TTC549 (cell line): ENCODE results near the gene GSDMA.
"Not testable (repeated sequence)": the region's sequence is repeated elsewhere in the genome, so short reads cannot be mapped to it uniquely, and the experiment has no call there.

ENCODE experiments used
- FAIRE-seq: peaks from 2 replicates; lab custom pipeline; 2012; peaks lifted over from hg19 to GRCh38; lab: Jason Lieb, UNC

The GSDMA gene

DNA sequence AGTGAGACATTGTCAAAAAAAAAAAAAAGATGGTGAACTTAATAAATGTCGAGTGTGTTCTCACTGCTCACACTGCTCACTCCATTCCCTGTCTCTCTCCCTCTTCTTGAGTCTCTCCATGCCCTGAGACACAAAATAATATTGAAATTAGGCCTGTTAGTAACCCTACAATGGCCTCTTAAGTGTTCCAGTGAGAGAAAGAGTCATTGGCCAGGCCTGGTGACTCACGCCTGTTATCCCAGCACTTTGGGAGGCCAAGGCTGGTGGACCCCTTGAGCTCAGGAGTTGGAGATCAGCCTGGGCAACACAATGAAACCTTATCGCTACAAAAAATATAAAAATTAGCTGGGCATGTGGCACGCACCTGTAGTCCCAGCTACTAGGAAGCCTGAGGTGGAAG lies 36.3 kb downstream of the GSDMA start:
- no peak for FAIRE-seq

DNA sequence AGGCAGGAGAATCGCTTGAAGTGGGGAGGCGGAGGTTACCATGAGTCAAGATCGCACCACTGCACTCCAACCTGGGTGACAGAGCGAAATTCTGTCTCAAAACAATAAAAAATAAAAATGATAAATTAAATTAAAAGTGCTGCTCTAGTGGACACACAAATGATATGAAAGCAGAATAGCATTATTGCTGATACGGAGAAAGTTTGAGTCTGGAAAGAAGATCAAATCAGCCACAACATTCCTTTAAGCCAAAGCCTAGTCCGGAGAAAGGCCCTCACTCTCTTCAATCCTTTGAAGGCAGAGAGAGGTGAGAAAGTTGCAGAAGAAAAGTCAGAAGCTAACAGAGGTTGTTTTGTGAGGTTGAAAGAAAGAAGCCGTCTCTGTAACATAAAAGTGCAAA lies 37.4 kb downstream of the GSDMA start:
- FAIRE-seq: no peak

DNA sequence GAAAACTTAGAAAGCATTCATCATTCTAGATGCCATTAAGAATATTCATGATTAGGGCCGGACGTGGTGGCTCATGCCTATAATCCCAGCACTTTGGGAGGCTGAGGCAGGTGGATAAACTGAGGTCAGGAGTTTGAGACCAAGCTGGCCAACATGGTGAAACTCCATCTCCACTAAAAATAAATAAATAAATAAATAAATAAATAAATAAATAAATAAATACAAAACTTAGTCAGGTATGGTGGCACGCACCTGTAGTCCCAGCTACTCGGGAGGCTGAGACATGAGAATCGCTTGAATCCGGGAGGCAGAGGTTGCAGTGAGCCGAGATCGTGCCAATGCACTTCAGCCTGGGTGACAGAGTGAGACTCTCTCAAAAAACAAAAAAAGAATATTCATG lies 38.5 kb downstream of the GSDMA start:
- FAIRE-seq: not testable (repeated sequence)

DNA sequence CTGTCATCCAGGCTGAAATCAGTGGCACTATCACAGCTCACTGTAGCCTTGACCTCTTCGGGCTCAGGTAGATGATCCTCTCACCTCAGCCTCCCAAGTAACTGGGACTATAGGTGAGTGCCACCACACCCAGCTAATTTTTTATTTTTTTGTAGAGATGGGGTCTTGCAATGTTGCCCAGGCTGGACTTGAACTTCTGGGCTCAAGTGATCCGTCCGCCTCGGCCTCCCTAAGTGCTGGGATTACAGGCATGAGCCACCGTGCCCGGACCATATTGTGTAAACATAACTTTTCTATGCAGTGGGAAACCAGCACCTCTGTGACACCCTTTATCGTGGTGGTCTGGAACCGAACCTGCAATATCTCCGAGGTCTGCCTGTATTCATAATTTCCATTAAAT lies 41.3 kb downstream of the GSDMA start:
- FAIRE-seq: no peak

DNA sequence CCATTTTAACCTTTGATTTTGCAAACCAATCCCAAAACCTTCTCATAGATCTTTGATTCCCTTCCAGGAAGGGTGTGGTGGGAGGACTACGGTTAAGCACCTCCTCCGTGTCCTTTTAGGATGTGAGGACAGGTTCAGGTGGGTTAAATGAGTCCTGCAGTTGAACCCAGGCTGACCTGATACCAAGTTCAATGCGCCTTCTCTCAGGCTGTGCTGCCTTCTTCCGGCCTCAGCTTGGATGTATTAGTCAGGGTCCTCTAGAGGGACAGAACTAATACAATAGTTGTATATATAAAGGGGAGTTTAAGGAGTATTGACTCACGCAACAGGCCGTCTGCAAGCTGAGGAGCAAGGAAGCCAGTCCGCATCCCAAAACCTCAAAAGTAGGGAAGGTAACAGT lies 41.9 kb downstream of the GSDMA start:
- no peak for FAIRE-seq

DNA sequence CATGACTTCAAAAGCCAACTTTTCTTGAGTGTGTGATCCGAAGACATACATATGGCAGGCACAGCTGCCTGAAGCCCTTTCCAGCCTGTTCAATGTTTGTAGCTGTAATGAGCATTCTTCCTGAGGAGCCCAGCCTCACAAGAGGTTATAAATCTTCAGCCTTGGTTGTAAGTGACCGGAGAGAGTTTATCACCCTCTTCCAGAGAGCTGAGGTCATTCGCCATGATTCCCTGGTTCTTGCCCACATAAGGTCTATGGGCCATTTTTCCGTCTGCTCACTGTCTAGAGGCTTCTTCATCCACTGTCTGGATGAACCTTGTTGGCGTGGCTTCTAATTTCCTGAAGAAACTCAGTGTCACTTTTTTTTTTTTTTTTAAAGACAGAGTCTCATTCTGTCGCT lies 42.7 kb downstream of the GSDMA start:
- FAIRE-seq: no peak

DNA sequence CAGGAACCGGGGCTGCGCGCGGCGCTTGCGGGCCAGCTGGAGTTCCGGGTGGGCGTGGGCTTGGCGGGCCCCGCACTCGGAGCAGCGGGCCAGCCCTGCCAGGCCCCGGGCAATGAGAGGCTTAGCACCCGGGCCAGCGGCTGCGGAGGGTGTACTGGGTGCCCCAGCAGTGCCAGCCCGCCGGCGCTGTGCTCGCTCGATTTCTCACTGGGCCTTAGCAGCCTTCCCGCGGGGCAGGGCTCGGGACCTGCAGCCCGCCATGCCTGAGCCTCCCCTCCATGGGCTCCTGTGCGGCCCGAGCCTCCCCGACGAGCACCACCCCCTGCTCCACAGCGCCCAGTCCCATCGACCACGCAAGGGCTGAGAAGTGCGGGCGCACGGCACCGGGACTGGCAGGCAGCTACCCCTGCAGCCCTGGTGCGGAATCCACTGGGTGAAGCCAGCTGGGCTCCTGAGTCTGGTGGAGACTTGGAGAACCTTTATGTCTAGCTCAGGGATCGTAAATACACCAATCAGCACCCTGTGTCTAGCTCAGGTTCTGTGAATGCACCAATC lies 48.2 kb downstream of the GSDMA start:
- FAIRE-seq: not testable (repeated sequence)

DNA sequence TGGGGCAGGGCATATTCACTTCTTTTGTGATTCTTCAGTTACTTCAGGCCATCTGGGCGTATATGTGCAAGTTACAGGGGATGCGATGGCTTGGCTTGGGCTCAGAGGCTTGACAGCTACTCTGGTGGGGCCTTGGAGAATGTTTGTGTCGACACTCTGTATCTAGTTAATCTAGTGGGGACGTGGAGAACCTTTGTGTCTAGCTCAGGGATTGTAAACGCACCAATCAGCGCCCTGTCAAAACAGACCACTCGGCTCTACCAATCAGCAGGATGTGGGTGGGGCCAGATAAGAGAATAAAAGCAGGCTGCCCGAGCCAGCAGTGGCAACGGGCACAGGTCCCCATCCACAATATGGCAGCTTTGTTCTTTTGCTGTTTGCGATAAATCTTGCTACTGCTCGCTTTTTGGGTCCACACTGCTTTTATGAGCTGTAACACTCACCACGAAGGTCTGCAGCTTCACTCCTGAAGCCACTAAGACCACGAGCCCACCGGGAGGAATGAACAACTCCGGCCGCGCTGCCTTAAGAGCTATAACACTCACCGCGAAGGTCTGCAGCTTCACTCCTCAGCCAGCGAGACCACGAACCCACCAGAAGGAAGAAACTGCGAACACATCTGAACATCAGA lies 49.3 kb downstream of the GSDMA start:
- FAIRE-seq: not testable (repeated sequence)

DNA sequence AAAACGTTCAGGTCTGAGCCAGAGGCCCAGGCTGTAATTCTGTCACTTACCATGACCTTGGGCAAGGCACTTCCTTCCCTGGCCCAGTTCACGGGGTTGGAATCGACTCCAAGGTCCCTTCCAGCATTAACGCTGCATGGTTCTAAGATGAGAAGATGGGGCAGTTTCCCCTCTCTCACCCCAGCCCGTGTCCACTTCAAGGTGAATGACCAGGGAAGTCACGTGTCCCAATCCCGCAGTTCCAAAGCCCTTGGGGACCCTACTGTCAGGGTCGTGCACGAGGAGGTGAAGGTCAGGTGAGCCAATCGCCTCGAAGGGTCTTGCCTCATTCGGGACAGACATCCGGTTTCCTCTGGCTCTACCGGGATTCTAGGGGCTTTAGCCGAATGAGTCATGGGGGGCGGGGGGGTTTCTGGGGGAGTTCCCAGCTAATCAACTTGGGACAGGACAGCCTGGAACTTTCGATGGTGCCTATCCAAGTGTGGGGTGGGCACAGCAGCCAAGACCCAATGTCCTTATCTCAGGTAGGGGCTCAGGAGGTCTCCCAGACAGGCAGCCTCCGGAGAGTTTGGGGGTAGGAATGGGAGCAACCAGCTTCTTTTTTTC lies 51.7 kb downstream of the GSDMA start:
- FAIRE-seq: no peak

DNA sequence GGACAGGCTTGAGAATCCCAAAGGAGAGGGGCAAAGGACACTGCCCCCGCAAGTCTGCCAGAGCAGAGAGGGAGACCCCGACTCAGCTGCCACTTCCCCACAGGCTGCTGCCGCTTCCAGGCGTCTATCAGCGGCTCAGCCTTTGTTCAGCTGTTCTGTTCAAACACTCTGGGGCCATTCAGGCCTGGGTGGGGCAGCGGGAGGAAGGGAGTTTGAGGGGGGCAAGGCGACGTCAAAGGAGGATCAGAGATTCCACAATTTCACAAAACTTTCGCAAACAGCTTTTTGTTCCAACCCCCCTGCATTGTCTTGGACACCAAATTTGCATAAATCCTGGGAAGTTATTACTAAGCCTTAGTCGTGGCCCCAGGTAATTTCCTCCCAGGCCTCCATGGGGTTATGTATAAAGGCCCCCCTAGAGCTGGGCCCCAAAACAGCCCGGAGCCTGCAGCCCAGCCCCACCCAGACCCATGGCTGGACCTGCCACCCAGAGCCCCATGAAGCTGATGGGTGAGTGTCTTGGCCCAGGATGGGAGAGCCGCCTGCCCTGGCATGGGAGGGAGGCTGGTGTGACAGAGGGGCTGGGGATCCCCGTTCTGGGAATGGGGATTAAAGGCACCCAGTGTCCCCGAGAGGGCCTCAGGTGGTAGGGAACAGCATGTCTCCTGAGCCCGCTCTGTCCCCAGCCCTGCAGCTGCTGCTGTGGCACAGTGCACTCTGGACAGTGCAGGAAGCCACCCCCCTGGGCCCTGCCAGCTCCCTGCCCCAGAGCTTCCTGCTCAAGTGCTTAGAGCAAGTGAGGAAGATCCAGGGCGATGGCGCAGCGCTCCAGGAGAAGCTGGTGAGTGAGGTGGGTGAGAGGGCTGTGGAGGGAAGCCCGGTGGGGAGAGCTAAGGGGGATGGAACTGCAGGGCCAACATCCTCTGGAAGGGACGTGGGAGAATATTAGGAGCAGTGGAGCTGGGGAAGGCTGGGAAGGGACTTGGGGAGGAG lies 52.5 kb downstream of the GSDMA start, which contains the start of gene CSF3:
CSF3 (plus strand) TSS at position 436 of the 993 bp plus-strand sequence; CDS start at position 471, 35 bp downstream.
- FAIRE-seq: no peak

DNA sequence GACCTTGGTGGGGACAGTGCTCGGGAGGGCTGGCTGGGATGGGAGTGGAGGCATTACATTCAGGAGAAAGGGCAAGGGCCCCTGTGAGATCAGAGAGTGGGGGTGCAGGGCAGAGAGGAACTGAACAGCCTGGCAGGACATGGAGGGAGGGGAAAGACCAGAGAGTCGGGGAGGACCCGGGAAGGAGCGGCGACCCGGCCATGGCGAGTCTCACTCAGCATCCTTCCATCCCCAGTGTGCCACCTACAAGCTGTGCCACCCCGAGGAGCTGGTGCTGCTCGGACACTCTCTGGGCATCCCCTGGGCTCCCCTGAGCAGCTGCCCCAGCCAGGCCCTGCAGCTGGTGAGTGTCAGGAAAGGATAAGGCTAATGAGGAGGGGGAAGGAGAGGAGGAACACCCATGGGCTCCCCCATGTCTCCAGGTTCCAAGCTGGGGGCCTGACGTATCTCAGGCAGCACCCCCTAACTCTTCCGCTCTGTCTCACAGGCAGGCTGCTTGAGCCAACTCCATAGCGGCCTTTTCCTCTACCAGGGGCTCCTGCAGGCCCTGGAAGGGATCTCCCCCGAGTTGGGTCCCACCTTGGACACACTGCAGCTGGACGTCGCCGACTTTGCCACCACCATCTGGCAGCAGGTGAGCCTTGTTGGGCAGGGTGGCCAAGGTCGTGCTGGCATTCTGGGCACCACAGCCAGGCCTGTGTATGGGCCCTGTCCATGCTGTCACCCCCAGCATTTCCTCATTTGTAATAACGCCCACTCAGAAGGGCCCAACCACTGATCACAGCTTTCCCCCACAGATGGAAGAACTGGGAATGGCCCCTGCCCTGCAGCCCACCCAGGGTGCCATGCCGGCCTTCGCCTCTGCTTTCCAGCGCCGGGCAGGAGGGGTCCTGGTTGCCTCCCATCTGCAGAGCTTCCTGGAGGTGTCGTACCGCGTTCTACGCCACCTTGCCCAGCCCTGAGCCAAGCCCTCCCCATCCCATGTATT lies 53.5 kb downstream of the GSDMA start:
- FAIRE-seq: no peak

DNA sequence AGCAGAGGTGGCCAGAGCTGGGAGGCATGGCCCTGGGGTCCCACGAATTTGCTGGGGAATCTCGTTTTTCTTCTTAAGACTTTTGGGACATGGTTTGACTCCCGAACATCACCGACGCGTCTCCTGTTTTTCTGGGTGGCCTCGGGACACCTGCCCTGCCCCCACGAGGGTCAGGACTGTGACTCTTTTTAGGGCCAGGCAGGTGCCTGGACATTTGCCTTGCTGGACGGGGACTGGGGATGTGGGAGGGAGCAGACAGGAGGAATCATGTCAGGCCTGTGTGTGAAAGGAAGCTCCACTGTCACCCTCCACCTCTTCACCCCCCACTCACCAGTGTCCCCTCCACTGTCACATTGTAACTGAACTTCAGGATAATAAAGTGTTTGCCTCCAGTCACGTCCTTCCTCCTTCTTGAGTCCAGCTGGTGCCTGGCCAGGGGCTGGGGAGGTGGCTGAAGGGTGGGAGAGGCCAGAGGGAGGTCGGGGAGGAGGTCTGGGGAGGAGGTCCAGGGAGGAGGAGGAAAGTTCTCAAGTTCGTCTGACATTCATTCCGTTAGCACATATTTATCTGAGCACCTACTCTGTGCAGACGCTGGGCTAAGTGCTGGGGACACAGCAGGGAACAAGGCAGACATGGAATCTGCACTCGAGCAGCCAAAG lies 54.7 kb downstream of the GSDMA start:
- no peak for FAIRE-seq

DNA sequence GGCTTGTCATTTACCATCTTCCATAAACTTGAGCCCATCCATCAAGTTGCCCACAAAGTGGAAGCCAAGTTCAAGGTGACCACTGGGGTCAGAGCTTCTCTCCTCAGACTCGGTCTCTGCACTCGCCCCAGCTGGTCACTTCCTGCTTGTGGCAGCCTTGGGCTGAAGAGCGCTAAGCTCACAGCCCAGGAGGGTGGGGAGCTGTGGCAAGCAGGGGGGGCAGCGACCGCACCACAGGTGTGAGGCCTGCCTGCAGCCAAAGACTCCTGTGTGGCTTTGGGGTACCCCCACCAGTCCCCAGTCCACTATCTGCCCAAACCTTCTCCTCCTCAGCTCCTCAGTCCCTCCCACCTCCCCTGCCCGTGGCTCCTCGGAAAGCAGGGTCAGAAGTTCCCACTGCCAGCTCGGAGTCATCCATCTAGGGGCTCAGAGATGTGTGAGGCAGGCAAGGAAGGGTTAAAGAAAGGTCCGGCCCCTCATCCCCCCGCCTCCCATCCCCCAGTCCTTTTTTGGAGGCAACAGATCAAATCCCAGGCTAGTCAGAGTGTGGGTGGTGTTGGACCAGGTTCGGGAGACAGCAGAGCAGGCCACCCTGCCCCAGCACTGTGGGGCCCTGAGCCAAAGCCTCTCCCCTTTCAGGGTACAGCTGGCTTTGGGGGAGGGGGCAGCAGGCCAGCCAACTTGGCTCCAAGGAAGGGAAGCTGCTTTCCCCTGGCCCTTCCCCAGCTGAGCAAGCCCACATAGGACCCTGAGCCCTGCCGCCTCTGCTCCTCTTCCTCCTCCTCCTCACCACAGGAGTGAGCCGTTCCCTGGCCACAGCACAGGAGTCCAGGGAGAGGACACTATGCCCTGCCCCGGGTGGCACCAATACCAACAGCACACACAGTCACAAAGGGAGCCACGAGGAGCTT lies 55.7 kb downstream of the GSDMA start:
- FAIRE-seq: no peak

DNA sequence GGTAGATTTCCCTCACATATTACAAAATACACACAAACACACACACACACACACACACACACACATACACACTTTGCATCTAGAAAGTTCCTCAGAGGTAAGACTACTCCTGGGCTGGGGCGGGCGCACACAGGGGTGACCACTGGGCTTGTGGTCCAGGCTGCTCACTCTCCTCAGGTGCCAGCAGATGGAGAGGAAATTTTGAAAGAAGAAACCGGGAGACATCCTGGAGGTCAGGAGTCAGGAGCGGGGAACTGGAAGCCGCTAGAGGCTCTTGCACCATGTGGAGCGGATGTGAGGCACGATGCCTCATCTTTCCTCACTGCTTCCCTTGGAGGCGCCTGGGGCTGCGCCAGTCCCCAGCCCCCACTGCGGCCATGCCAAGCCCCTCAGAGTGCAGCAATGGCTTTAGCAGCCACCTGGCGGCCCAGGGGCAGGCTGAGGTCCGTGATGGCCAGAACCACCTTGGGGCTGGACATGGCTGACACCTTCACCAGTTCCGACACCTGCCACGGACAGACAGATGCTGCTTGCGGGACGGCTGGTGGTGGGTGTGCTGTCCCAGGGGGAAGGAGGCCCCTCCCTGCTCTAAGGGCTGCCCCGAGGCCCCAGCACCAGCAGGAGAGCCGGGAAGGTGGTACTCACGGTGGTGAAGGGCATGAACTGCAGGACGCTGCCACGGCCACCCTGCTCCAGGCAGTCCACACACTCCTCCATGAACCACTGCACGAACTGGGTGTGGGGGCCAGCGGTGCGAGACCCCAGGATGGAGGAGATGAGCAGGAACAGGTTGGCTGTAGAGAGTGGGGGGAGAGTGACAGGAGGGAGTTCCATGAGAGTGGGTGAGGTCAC lies 56.6 kb downstream of the GSDMA start:
- FAIRE-seq: no peak

DNA sequence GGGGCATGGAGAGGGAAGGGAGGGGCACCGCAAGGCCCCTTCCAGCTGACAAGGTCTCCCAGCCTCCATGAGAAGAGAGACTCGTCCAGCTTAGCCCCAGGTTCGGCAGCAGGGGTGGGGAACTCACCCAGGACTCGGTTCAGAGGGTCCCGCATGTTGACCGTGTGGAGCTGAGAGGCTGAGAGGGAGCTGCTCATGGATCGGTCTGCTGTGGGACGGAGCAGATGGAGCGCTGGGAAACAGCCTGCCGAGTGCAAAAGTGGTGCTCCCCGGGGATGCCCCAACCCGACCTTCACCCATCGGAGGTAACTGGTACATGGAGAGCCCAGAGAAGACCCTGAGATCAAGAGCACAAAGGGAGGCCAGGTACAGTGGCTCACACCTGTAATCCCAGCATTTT lies 57.3 kb downstream of the GSDMA start:
- no peak for FAIRE-seq

DNA sequence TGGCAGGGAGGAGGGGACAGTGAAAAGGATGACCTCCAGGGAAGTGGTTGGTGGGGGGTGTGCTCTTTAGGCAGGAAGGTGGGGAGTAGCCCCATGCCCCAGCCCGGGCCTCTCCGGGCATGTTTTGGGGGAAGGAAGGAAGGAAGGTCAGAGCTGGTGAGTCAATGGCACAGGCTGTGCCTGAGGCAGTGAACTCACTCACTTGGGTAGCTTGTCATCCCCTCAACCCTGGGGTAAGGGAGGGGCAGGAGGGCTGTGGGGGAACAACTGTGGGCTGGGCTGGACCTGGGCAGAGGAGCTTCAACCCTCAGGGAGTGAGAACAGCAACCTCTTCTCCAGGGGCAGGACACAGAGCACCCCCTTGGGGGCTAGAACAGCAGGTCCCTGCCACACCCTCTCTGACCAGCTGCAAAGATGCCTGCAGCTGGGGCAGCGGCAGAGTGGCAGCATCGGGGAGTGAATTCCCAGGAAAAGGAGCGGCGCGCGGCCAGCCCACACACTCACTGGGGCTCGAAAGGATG lies 58.7 kb downstream of the GSDMA start:
- FAIRE-seq: no peak

DNA sequence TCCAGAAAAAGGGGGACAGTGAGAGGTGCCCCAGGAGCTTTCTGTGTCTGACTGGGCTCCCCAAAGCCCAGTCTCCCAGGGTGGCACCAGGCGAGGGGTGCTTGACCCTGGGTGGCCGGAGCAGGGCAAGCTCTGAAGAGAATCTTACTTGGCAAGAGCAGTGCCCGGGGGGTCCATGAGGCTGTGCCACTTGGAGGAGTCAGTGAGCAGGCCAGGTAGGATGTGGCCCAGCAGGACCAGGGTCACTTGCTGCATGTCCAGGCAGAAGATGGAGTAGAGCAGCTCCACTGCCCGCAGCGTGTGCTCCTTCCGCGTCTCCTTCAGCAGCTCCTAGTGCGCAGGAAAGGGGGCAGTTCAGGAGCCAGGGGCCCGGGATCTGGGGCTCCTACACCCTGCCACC lies 59.7 kb downstream of the GSDMA start:
- FAIRE-seq: no peak

DNA sequence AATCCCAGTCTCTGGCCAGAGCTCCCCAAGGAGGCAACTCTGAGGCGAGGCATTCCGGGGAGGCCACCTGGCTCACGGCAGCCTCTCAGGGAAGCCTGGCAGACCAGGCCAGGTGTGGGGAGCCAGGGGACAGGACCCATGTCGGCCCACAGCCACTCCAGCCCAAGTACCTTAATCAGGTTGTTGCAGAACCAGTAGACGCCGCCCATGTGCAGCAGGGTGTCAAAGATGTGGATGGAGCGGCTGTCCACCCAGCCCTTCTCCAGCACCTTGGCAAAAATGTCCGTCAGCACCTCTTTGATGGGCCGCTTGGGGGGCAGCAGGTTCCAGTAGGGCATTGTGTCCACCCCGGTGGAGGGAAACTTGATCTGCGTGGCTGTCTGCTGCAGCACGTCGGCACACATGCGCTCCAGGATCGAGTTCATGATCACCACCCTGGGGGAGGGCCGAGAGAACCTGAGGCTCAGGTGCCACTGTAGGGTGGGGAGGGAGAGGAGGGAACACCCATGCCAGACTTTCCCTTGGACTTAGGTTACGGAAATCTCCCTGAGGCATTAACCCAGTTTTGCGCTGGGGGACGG lies 60.2 kb downstream of the GSDMA start:
- no peak for FAIRE-seq
